GM12878 (cell line): ENCODE measurements around the gene RASGRP3. TPM values are rescaled to one million over a fixed set of nuclear protein-coding genes. Genes with fewer than 3 reads are reported as not detected.
A peak's percentile ranks its signal among the peaks of the same experiment; 100 is the strongest.

Experiments
- CUX1 ChIP-seq: IDR thresholded peaks from 2 replicates; pipeline ENCODE4 v1.6.1; 2012; ENCODE audit warnings: improper control_type of control experiment, low read depth, low read length; ENCODE audit not compliant: insufficient replicate concordance
- MXI1 ChIP-seq: fragments of 150-350 bp; IDR thresholded peaks from 2 replicates; pipeline ENCODE4 v1.6.1; 2011; ENCODE audit warnings: low read depth, mild to moderate bottlenecking, inconsistent platforms, low read length, improper control_type of control experiment
- STAT1 ChIP-seq: fragments of 450-650 bp; conservative IDR thresholded peaks from 2 replicates; pipeline ENCODE4 v1.6.1; 2014; ENCODE audit warnings: antibody characterized with exemption, mild to moderate bottlenecking
- polyA plus RNA-seq, 11 experiments: library from polyadenylated mRNA; depleted of rRNA in 4 of 11; unstranded in 6 of 11; stranded (reverse) in 5 of 11; fragments of >200 nt; fragmentation: Nextera tagmentation in 4 of 11; fragmentation: Illumina TruSeq in 1 of 11; extraction: Ambion mirVana in 4 of 11; extraction: Trizol in 1 of 11; gene quantifications; 1 replicate in 1 of 11; 2 replicates in 10 of 11; pipeline versions ENCODE4 v1.2.1 to v1.2.3, GENCODE V29; 2011 to 2016; ENCODE audit warnings: inconsistent platforms in 2 of 11, missing spikeins in 2 of 11, low read depth in 1 of 11
- total RNA-seq, 4 experiments: library from RNA; depleted of rRNA in 3 of 4; stranded (reverse); fragments of >200 nt in 3 of 4; fragmentation: Illumina TruSeq in 1 of 4; extraction: Trizol in 1 of 4; gene quantifications; 2 replicates each; pipeline versions ENCODE4 v1.2.1 to v1.2.3, GENCODE V29; 2013 to 2021
- TF ChIP-seq, protein P1 (sequence below): fragments of 450-650 bp; IDR thresholded peaks from 2 replicates; pipeline ENCODE4 v1.6.1; 2016; ENCODE audit warnings: mild to moderate bottlenecking

Gene RASGRP3
- total and polyA plus RNA-seq, 10 of the 15 experiments (the other 5 are each of a cell fraction or from before 2014, with no cell fraction given), result 31.6 to 106 (median 64.7) TPM

- TF ChIP-seq CUX1 (no peak), MXI1 (peak; percentile 23; the same call in 1 of the 2 replicates), STAT1 (no peak)
- TF ChIP-seq, protein P1, sequence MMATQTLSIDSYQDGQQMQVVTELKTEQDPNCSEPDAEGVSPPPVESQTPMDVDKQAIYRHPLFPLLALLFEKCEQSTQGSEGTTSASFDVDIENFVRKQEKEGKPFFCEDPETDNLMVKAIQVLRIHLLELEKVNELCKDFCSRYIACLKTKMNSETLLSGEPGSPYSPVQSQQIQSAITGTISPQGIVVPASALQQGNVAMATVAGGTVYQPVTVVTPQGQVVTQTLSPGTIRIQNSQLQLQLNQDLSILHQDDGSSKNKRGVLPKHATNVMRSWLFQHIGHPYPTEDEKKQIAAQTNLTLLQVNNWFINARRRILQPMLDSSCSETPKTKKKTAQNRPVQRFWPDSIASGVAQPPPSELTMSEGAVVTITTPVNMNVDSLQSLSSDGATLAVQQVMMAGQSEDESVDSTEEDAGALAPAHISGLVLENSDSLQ, result no peak
These were observed 2.7 kb downstream of the RASGRP3 start (continued) for GRCh38 chr2:33478968-33479731.
